ENCODE data around the gene OTUD4. TPM values are rescaled to one million over a fixed set of nuclear protein-coding genes. Genes with fewer than 3 reads are reported as not detected.

The OTUD4 gene
- total and polyA plus RNA-seq, 2 donors (not counting 3 experiments of a cell fraction or from before 2014, with no cell fraction given), result 12.6 to 40.9 TPM

- H3K36me3 ChIP-seq (ENCODE audit: control insufficient read depth in 2 of 2, extremely low read depth in 1 of 2, insufficient read depth in 2 of 2, low read length in 2 of 2), result no peaks in the 10 kb centered on the region
- no peak overlapping the region for H2AFZ ChIP-seq (ENCODE audit: low read depth, low read length)
- no peak overlapping the region for H3K4me3 ChIP-seq (replicated peaks in 1 of 3; ENCODE audit: insufficient read depth in 1 of 3, low read depth in 1 of 3, low read length in 3 of 3)
- peaks cover 28% of the 10 kb centered on the region for H3K79me2 ChIP-seq (ENCODE audit: control insufficient read depth, insufficient read depth, low read length)
- H3K9me3 ChIP-seq (replicated peaks; ENCODE audit: control insufficient read depth, insufficient read depth, low read length), result no peaks in the 10 kb centered on the region
- H3K9ac ChIP-seq (replicated peaks; ENCODE audit: extremely low read depth, insufficient read depth, low read length), result no peak overlapping the region
- TF ChIP-seq JUN (IDR thresholded peaks at IDR 0.05; ENCODE audit: borderline replicate concordance, insufficient read depth, insufficient read length, low read depth) (no peak), MYC (IDR thresholded peaks at IDR 0.05; ENCODE audit: low read depth, low read length) (no peak), CTCF (IDR thresholded peaks at IDR 0.05; ENCODE audit: extremely low read depth in 1 of 2, insufficient read depth in 1 of 2, low read depth in 1 of 2, low read length in 2 of 2) (no peak), EZH2 (IDR thresholded peaks at IDR 0.05; ENCODE audit: borderline replicate concordance, low read depth, low read length, severe bottlenecking) (no peak), GATA2 (IDR thresholded peaks at IDR 0.05; ENCODE audit: insufficient read depth, insufficient read length, low read depth, low read length) (no peak), FOS (IDR thresholded peaks at IDR 0.05; ENCODE audit: borderline replicate concordance, insufficient read depth, low read length) (no peak), MAX (IDR thresholded peaks at IDR 0.05; ENCODE audit: insufficient read depth, insufficient read length) (no peak), POLR2A (IDR thresholded peaks at IDR 0.05; ENCODE audit: low read depth, low read length) (no peak), POLR2AphosphoS5 (IDR thresholded peaks at IDR 0.05; ENCODE audit: insufficient read depth, low read depth, low read length) (no peak)
- intact Hi-C loops (cut with micrococcal nuclease), result no loop called here
- no peak overlapping the region for H3K27ac ChIP-seq (ENCODE audit: insufficient read depth, low read depth, low read length)
- H3K4me1 ChIP-seq (ENCODE audit: control insufficient read depth, extremely low read depth, insufficient read depth, low read length), result peaks cover 7% of the 10 kb centered on the region
- no peaks in the 10 kb centered on the region for H3K27me3 ChIP-seq (ENCODE audit: control insufficient read depth in 2 of 2, insufficient read depth in 2 of 2, low read length in 2 of 2)
- ChIA-PET CTCF (interaction anchor here (1.5 kb wide), 1 partner anchor 12 kb away, joined by 5 read pairs; no protein-coding TSS in a partner anchor), POLR2A (no interaction called here)
- no TSS peak for BruUV-seq (replicated peaks)
- peaks cover 2% of the 10 kb centered on the region for H4K20me1 ChIP-seq (replicated peaks; ENCODE audit: control insufficient read depth, extremely low read depth, insufficient read depth, low read length)
- no peaks in the 10 kb centered on the region for H3K9me1 ChIP-seq (replicated peaks; ENCODE audit: control insufficient read depth, extremely low read depth, insufficient read depth, low read length)
- dilution Hi-C loops (cut with MboI; ENCODE audit: extremely low pct_ligation_motif_present, low sequenced_read_pairs), result no loop called here
- DNase-seq (ENCODE audit: low read depth, low spot score) (no peak), FAIRE-seq (no peak)
- no peak overlapping the region for H3K4me2 ChIP-seq (ENCODE audit: insufficient read depth, low read length)
Observed at GRCh38 chr4:145083891-145084605, 96.3 kb downstream of the OTUD4 start.

Small RNAs within 50 kb of the gene (small RNA-seq; reads per million reads assigned to genes)
- not detected for gene RF00019 (ENCODE audit: insufficient read depth, insufficient read length, low read depth, low replicate concordance)

Other genes starting within 250 kb of the OTUD4 start
- 21.4 and 24.0 TPM in 2 replicates for gene ANAPC10, start 82.4 kb downstream of the OTUD4 start, total RNA-seq
- gene ANAPC10, start 82.4 kb downstream of the OTUD4 start, polyA plus RNA-seq, result 11.9 and 15.7 TPM in 2 replicates
- gene ABCE1, start 82.3 kb downstream of the OTUD4 start, total RNA-seq, result 107 and 114 TPM in 2 replicates
- gene ABCE1, start 82.3 kb downstream of the OTUD4 start, polyA plus RNA-seq, result 32.3 and 38.4 TPM in 2 replicates

Data from endothelial cell of umbilical vein (primary cell).